CD4-positive, alpha-beta T cell (primary cell): ENCODE data around the gene DUOXA1. TPM values are rescaled to one million over a fixed set of nuclear protein-coding genes. Genes with fewer than 3 reads are reported as not detected.

Source experiments
- ATAC-seq: fragments of 200-7000 bp; cut with Tn5 transposase; one replicate; pipeline ENCODE4 v1.10.0; 2022; ENCODE audit warnings: mild to moderate bottlenecking; ENCODE audit not compliant: poor library complexity
- CTCF ChIA-PET: fragments of 350-600 bp; sonication (Branson Sonifier 250); formaldehyde crosslinking; loops from one replicate; lab custom pipeline; 2021; ENCODE audit warnings: antibody characterized with exemption, inconsistent platforms; lab: Charles Lee
- POLR2A ChIA-PET: fragments of 350-600 bp; sonication (Branson Sonifier 250); formaldehyde crosslinking; loops from one replicate; lab custom pipeline; 2021; ENCODE audit warnings: antibody characterized with exemption, inconsistent platforms; lab: Charles Lee
- DNase-seq, 14 experiments: peaks; one replicate each; pipeline ENCODE4 v3.0.0-alpha.2; 2013 to 2020; ENCODE audit warnings: mixed read lengths in 2 of 14
- H3K27ac ChIP-seq, 2 donors: one replicate each; pipeline versions ENCODE4 v1.5.1 to v1.7.0; 2013; ENCODE audit warnings: low read length in 2 of 2, low read depth in 1 of 2, mild to moderate bottlenecking in 1 of 2
- H3K27me3 ChIP-seq, 2 experiments: 1 replicate in 1 of 2; 2 replicates in 1 of 2; pipeline versions ENCODE4 v1.6.1 to v1.7.0; 2013; ENCODE audit warnings: low read length in 2 of 2, control low read depth in 1 of 2, mild to moderate bottlenecking in 1 of 2, moderate library complexity in 1 of 2; ENCODE audit not compliant: insufficient read depth in 2 of 2, control insufficient read depth in 1 of 2
- H3K36me3 ChIP-seq: one replicate; pipeline ENCODE4 v1.6.1; 2013; ENCODE audit warnings: low read length, control low read depth; ENCODE audit not compliant: insufficient read depth
- H3K4me1 ChIP-seq: one replicate; pipeline ENCODE4 v1.6.1; 2013; ENCODE audit warnings: low read length, control low read depth; ENCODE audit not compliant: insufficient read depth
- H3K4me3 ChIP-seq: one replicate; pipeline ENCODE4 v1.5.1; 2013; ENCODE audit warnings: mild to moderate bottlenecking, low read length, moderate library complexity
- H3K9me3 ChIP-seq, 2 experiments: 1 replicate in 1 of 2; 2 replicates in 1 of 2; pipeline versions ENCODE4 v1.6.1 to v1.7.0; 2013; ENCODE audit warnings: low read length in 2 of 2, mild to moderate bottlenecking in 2 of 2, control low read depth in 1 of 2, moderate library complexity in 1 of 2; ENCODE audit not compliant: control insufficient read depth in 1 of 2, insufficient read depth in 1 of 2
- H3K27ac Mint-ChIP-seq: one replicate; pipeline ENCODE4 v1.8.0; 2020; ENCODE audit warnings: mixed read lengths
- H3K27me3 Mint-ChIP-seq: one replicate; pipeline ENCODE4 v1.8.0; 2021; ENCODE audit warnings: mixed read lengths
- H3K36me3 Mint-ChIP-seq: one replicate; pipeline ENCODE4 v1.8.0; 2021; ENCODE audit warnings: low read depth, mixed read lengths
- H3K4me1 Mint-ChIP-seq: one replicate; pipeline ENCODE4 v1.8.0; 2021; ENCODE audit warnings: low read depth, mixed read lengths
- H3K4me3 Mint-ChIP-seq: one replicate; pipeline ENCODE4 v1.8.0; 2020; ENCODE audit warnings: mild to moderate bottlenecking, mixed read lengths
- H3K9me3 Mint-ChIP-seq: one replicate; pipeline ENCODE4 v1.8.0; 2020; ENCODE audit warnings: mixed read lengths
- CTCF ChIP-seq: fragments of 200-600 bp; IDR thresholded peaks from one replicate; pipeline ENCODE4 v1.8.0; 2022; ENCODE audit warnings: antibody characterized with exemption, mild to moderate bottlenecking
- intact Hi-C, 2 experiments: fragments of 100-400 bp; cut with DNase I in 1 of 2; cut with micrococcal nuclease in 1 of 2; formaldehyde crosslinking; loops; one replicate each; pipeline versions ENCODE4 v1.15.1 to v1.9.0; 2023 to 2025; cut with DNase I, micrococcal nuclease
- total RNA-seq, 174 experiments: library from RNA in 2 of 174; stranded (reverse) in 2 of 174; gene quantifications; one replicate each; pipeline ENCODE4 v1.2.3 and lab custom pipeline; 2021 to 2026

DUOXA1 gene
- total RNA-seq, 2 experiments from 2014 or later: 0.44 to 1.0 TPM

GRCh38 chr15:45139770-45140169 is 10.1 kb upstream of the DUOXA1 start:
- Mint-ChIP-seq H3K27me3 (peaks cover 18% of the 10 kb centered on the region), H3K27ac (no peak overlapping the region)
- no peak overlapping the region for H3K27ac ChIP-seq

GRCh38 chr15:45138814-45139765 is 9.4 kb upstream of the DUOXA1 start:
- peaks cover 16% of the 10 kb centered on the region for H3K4me1 Mint-ChIP-seq
- Histone ChIP-seq H3K27ac (no peak overlapping the region), H3K4me1 (peaks cover 18% of the 10 kb centered on the region), H3K9me3 (no peaks in the 10 kb centered on the region), H3K27me3 (peaks cover 21 to 25% of the 10 kb centered on the region in 2 experiments), H3K4me3 (no peak overlapping the region), H3K36me3 (no peaks in the 10 kb centered on the region)
- intact Hi-C loops: no loop called here
- no peaks in the 10 kb centered on the region for H3K36me3 Mint-ChIP-seq
- peaks cover 25% of the 10 kb centered on the region for H3K27me3 Mint-ChIP-seq
- ChIA-PET CTCF (no interaction called here), POLR2A (no interaction called here)
- H3K9me3 Mint-ChIP-seq: no peaks in the 10 kb centered on the region
- no peak overlapping the region for H3K4me3 Mint-ChIP-seq
- ATAC-seq (no peak), DNase-seq (no peak)
- H3K27ac Mint-ChIP-seq: no peak overlapping the region
- TF ChIP-seq CTCF: no peak

More at GRCh38 chr15:45139770-45140169, 10.1 kb upstream of the DUOXA1 start:
- H3K9me3 Mint-ChIP-seq: no peaks in the 10 kb centered on the region
- ChIA-PET POLR2A (no interaction called here), CTCF (no interaction called here)
- TF ChIP-seq CTCF: no peak
- Histone ChIP-seq H3K4me3 (no peak overlapping the region), H3K9me3 (no peaks in the 10 kb centered on the region), H3K4me1 (peaks cover 15% of the 10 kb centered on the region), H3K27me3 (peaks cover 14 to 18% of the 10 kb centered on the region in 2 experiments), H3K36me3 (no peaks in the 10 kb centered on the region)
- DNase-seq (no peak), ATAC-seq (no peak)
- H3K4me3 Mint-ChIP-seq: no peak overlapping the region
- no peaks in the 10 kb centered on the region for H3K36me3 Mint-ChIP-seq
- intact Hi-C loops: no loop called here
- peaks cover 9% of the 10 kb centered on the region for H3K4me1 Mint-ChIP-seq

- Histone ChIP-seq H3K9me3 (no peaks in the 10 kb centered on the region), H3K27ac (no peak overlapping the region), H3K36me3 (no peaks in the 10 kb centered on the region), H3K4me1 (peaks cover 18% of the 10 kb centered on the region), H3K4me3 (no peak overlapping the region), H3K27me3 (peaks cover 31 to 36% of the 10 kb centered on the region in 2 experiments)
- intact Hi-C loops: no loop called here
- H3K27ac Mint-ChIP-seq: no peak overlapping the region
- no peak overlapping the region for H3K4me3 Mint-ChIP-seq
- H3K9me3 Mint-ChIP-seq: no peaks in the 10 kb centered on the region
- H3K27me3 Mint-ChIP-seq: peaks cover 38% of the 10 kb centered on the region
- ChIA-PET CTCF (interaction anchor here (2.0 kb wide), 1 partner anchor 20 kb away, joined by 11 read pairs; no protein-coding TSS in a partner anchor), POLR2A (interaction anchor here (0.7 kb wide), 1 partner anchor 467 kb away, joined by 3 read pairs; no protein-coding TSS in a partner anchor)
- no peaks in the 10 kb centered on the region for H3K36me3 Mint-ChIP-seq
- H3K4me1 Mint-ChIP-seq: peaks cover 16% of the 10 kb centered on the region
- TF ChIP-seq CTCF: no peak
- no peak for ATAC-seq
- DNase-seq: no peak
Measured at GRCh38 chr15:45137703-45138102, 8.0 kb upstream of the DUOXA1 start.
